GM18870 (cell line): ENCODE measurements around the gene TEDC1.

Experiments used
- ATAC-seq: cut with Tn5 transposase; IDR thresholded peaks from one replicate; pipeline ENCODE4 v1.9.1; 2021; ENCODE audit warnings: moderate library complexity; ENCODE audit not compliant: unreplicated experiment

Gene TEDC1

DNA sequence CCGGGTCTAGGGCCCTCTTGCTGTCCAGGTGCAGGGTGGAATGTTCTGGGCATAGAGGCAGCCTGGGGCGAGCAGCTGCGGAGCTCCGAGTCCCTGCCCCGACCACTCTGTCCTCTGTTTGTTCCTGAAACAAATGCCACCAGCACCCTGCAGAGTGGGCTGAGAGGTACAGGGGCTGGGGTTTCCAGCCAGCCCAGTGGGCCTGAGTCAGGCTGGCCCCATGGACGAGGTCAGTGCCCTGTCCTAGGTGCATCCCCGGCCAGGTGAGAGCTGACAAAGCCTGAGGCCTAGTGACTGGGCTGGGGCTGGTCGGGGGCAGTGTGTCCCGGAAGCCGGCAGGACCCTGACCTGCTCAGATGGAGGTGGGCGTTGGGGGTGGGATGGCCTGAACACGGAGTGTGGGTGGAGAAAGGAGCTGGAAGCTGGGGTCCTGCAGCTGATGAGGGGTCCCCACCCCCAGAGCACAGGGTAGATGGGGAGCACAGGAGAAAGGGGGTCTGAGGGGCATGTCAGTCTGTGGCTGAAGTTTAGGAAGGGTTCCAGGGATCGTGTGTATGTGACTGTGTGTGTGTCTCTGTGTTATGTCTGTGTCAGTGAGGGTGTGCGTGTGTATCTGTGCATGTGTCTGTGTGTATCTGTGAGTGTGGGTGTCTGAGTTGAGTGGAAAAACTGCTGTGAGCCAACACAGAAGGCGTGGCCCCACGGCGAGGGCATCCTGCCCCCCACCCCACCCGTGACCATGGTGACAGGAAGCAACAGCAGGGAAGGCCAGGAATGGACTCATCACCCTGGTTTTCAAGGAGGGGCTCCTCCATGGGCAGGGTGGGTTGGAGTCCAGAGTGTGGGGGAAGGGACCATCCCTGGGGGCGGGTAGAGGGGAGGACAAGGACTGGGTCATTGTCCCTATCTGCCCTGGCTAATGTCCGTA lies 6.7 kb upstream of the TEDC1 start:
- no peak for ATAC-seq

- ATAC-seq = no peak
These were observed 6.1 kb upstream of the TEDC1 start for GRCh38 chr14:105484997-105485393.

DNA sequence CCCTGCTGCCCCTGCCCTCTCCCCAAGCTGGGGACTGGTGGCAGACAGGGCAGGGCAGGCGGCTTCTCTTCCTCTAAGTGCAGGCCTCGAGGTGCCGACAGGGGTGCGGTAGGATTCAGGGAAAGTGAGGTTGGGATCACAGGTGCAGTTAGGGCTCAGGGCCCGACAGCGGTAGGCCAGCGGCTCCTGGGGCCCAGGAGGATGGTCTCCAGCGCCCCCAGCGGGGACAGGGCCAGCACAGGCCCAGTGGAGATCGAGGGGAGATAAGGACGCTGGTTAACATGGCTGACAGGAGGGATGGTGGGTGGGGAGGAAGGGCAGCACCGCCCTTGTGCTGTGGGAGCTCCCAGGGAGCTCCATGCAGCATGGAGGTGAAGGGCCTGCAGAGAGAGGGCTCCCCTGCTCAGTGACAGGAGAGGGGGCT lies 5.3 kb upstream of the TEDC1 start:
- ATAC-seq = no peak

DNA sequence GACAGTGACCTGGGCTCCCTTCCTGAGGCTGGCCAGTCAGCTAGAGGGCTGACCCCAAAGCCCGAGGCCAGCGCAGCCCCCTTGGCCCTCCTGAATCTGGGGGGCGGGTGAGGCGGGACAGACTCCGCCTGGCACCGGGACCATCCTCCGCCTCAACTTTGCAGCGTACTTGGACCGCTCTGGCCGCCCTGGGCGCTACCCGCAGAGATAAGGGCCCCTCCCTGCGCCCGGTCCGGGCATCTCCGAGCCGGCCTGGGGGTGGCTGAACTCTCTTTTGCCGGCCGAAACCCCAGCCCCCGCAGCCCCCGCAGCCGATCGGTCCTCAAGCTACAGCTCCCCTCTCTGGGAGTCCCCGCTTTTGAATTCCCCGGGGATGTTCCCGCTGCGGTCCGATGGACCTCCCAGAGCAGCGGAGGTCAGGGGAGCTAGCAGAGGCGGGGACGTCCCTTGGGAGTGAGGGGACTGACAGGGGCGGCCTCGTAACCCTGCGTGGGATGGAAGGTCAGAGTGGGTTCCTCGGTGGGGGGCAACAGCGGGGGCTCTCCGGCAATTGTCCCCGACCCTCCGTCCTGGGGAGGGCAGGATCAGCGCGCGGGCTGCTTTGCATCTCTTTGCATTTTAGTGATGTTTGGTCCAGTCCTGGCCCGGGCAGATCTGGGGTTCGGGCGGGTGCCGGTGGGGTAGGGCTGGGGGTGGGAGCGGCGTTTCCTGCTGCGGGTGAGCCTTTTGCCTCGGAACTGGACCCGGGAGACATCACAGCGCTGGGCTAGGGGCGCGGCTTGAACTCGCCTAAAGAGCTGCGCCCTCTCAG lies 4.7 kb upstream of the TEDC1 start, which contains the start of gene CRIP1:
TSS of gene CRIP1 (plus strand) at position 724 of the 811 bp plus-strand sequence. CDS start 374 bp downstream, outside the sequence.
- no peak for ATAC-seq

DNA sequence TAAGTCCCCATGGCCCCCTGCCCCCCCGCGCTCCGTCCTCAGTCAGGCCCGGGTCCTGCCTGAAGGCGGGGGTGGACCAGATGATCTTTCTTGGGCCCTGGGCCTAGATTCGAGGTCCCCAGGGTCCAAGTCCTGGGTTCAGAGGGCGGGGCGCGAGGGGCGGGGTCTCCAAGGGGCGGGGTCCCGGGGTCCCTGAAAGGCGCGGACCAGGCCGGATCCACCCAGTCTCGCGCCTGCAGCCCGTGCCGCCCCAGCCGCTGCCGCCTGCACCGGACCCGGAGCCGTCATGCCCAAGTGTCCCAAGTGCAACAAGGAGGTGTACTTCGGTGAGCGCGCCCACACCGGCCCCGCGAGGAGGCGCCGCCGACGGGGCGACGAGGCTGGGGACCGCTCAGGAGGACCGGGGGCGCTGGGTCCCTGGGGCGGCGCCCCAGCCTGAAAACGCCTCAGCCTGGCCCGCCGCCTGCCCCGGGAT lies 4.0 kb upstream of the TEDC1 start:
- no peak for ATAC-seq

DNA sequence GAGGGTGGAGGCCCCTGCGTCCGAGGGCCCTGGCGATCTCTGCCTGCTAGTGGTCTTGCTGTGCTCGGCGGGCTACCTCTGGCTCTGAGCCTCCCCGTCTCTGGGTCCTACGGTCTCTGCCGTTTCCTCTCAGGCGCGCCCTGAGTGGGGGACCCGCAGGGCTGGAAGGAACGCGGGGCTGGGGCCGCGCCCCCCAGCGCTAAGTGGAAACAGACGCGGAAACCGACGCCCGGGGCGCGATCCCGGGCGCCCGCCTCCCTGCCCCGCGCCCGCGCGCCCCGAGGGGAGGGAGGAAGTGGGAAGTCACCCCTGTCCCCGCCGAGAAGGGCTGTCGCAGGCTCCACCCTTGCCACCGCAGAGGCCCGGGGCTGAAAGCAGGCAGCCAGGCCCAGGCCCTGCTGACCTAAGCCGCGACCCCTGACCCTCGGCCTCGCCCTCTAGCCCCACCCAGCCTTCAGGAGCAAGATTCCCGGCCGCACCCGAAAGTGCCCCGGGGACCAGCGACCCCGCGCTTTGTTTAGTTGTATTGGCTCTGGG lies 3.5 kb upstream of the TEDC1 start:
- ATAC-seq = no peak

- no peak for ATAC-seq
These were observed 2.9 kb upstream of the TEDC1 start for GRCh38 chr14:105487986-105488777.

GRCh38 chr14:105488781-105489541 lies 2.1 kb upstream of the TEDC1 start:
- ATAC-seq = no peak

DNA sequence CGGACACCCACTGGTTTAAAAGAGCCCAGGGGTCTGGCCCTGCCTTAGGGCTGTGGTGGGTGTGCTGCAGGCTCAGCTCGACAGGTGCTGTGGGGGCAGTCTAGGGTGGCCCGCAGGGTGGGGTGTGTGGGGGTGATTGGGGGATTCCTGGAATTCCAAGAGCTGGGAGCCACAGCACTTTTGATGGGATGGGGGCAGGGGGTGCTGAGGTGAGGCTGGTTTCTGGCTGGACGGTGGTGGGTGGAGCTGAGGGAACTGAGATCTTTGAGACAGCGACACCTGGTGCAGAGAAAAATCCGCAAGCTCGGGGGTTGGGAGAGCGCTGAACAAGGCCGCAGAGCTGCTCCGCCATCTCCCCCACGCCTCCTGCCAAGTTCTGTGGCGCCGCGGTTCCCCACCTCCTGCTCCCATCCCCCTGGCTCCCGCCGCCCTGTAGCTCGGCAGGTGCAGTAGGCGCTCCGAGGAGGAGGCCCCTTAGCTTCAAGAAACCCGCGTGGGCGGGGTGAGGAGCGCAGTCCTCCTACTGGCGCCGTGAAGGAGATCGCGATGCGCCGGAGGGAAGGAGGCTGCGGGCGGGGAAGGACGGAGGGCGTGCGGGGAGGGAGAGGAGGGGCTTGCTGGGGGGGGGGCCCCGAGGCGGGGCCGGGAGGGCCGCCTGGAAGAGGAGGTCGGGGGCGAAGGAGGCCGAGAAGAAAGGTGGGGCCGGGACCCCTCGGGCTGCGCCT lies 1.3 kb upstream of the TEDC1 start:
- ATAC-seq = no peak

DNA sequence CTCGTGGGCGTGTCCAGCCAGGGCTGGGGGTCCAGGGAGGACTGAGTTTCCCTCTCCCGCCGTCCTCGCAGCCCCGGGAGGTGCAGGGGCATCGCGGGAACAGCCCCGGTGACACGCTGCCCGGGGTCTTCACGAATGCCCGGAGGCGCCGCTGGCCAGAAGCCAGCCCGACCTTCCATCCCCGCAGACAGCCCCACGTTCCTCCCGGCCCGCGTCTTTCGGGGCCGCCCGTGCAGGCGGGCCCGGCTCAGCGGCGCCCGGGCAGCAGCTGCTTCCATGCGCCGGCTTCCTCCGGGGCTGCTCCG lies 827 bp upstream of the TEDC1 start:
- no peak for ATAC-seq

DNA sequence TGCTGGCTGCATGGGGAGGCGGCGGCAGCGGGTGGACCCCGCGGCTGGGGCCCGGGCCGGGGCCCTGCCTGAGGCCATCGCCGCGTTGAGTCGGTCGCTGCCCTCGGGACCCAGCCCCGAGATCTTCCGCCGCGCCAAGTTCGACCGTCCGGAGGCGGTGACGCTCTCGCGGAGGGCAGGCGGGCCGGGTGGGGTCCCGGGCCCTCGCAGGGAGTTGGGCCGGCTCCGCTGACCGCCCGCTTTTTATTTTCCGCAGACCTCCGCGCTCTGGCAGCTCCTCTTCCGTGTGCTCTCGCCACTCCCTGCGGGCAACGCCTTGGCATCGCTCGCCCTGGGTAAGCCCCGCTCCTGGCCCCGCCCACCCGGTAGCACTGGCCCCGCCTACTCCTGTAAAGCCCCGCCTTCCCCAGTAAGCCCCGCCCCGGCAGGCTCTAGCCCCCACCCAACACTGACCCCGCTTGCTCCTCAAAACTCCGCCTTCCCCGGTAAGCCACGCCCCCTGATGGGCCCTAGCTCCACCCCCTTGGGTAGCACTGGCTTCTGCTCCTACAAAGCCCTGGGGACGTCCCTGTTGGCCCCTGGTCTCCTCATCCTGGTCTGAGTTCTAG lies 424 bp downstream of the TEDC1 start:
- peak; percentile 2 for ATAC-seq

DNA sequence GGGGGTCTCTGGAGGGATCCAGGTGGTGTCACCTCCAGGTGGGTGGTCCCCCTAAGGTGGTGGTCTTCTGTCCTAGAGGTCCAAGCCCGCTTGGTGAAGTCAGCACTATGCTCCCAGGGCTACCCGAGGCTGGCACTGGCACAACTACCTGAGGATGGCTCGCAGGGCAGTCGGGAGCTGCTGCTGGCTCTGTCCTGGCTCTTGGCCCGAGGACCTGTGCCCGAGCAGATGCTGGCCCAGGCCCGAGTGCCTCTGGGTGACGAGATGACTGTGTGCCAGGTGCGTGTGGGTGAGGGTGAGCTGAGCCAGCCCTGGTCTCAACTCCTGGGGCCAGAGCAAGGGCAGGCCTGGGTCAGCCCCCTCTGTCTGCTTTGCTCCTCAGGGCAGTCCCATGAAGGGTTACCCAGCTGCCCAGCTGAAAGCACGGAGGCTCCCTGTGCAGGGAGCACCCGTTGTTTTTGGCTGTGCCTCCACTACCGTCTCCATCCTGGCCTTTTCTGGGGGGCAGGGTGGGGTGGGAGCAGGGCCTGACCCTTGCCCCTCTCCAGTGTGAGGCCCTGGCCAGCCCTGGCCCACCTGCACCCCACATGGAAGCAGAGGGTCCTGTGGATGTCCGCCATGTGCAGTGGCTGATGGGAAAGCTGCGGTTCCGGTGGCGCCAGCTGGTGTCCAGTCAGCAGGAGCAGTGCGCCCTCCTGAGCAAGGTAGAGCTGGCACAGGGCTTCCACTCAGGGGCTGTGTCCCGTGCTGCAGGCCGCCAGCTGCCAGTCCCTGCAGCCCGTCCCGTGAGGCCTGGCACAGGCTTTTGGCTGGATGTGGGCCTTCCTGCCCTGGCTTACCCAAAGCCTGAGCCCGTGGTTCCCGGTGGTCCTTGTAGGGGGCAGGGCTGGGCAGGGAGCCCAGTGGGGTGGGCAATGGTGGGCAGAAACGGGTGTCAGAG lies 1.3 kb downstream of the TEDC1 start:
- no peak for ATAC-seq

DNA sequence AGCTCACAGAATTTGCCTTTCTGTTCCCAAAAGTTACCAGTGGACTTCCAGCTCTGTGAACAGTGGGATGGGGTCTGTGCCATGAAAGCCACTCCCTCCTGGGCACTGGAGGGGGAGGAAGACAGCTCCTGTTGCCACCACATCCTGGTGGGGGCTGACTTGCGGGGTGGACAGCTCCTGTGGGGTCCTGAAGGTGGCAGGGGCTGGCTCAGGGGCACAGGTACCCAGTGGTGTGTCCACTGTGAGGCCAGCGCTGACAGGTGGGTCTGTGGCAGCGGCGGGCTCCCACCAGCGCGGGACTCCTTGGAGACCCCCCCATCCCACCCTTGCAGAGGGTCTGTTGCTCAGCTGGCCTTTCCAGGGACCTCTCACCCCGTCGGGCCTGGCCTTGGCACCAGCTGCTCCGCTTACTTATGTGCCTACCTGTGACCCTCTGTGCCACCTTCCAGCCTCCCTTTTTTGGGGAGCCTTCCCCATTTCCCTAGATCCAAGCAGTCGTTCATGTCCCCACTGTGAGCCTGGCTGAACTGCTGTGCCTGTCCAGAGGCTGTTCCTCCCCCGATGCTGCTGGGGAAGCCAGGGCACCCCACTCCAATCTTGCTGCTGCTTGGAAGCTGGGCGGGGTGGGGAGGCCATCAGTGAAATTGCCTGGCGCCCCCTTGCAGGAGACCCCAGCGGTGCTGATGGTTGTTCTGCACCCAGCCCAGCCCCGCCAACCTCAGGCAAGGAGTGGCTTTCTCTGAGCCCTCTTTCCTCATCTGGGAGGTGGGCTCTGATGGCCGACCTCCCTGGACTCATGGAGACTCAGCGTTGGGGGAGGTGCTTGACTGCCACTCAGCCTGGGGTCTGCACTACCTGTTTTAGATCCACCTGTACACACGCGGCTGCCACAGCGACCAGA lies 2.2 kb downstream of the TEDC1 start:
- ATAC-seq = no peak

DNA sequence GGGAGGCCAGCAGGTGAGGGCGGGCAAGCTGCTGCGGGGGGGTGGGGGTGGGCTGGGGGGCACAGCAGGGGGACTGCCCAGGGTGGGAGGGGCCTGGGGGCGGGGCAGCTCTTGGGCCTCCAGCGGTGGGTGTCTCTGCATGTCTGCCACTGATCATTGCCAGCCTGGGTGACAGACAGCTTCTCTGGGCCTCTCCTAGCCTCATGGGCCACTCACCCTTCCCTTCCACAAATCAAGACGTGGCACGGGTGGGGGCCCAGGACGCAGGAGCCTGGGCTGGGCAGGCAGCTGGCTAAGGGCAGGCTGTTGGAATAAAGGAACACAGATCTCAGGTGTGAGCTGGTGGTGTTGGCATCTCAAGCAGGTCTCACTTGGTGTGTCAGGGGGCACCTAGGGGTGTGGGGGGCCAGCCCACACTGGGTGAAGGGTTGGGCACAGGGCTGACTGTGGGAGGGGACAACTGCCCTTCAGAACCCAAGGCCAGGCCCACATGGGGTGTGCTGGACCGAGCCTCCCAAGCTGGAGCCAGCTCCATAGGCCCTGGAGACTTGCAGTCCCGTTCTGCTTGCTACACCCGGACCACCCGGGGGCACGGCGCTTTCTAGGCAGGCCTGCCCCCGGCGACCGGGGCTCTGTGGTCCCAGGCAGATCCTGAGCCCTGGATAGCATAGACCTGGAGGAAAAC lies 3.0 kb downstream of the TEDC1 start:
- no peak for ATAC-seq

GRCh38 chr14:105494606-105494929 lies 3.5 kb downstream of the TEDC1 start:
- no peak for ATAC-seq
